Mammary epithelial cell (primary cell): ENCODE data around the gene PRICKLE2.

Source experiments
- EZH2 ChIP-seq: IDR thresholded peaks from 2 replicates; pipeline ENCODE4 v1.6.1; 2012; ENCODE audit warnings: low read length, inconsistent platforms, borderline replicate concordance
- TF ChIP-seq, protein P1 (sequence below), 2 donors: IDR thresholded peaks in 1 of 2; conservative IDR thresholded peaks in 1 of 2; 2 replicates each; pipeline ENCODE4 v1.5.1; 2011 to 2012; ENCODE audit warnings: inconsistent platforms in 2 of 2, low read length in 2 of 2, mild to moderate bottlenecking in 2 of 2, control low read depth in 1 of 2, low read depth in 1 of 2; ENCODE audit not compliant: insufficient read depth in 1 of 2; ENCODE audit errors: extremely low read depth in 1 of 2

DNA sequence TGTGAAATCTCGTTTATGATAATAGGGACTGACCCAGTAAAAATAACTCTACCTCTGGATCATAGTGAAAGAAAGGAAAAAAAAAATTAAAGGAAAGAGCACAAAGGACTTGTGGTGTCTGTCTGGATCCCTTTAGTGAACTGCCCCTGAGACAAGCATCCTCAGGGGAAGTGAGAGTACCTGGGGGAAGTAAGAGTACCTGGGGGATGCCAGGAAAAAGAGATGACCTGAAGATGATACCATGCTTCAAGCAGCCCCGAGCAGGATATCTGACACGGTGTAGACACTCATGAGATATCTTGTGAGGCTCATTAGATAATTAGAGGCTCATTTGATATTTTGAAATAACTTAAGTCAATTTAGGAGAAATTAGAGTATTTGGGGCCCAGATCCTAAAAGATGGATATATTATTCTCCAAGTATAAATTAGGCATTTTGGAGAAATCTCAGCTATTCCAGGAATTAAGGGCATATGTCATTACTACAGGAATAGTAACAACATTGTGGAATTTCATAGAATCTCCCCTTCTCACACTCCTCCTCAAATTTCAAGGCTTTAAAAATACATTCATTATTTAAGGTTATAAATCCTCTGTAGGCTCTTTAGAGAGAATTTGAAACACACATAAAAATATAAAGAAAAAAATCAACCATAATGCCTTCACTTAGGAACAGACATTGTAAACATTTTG, 165.6 kb downstream of the PRICKLE2 start:
- TF ChIP-seq EZH2, result no peak
- TF ChIP-seq, protein P1, sequence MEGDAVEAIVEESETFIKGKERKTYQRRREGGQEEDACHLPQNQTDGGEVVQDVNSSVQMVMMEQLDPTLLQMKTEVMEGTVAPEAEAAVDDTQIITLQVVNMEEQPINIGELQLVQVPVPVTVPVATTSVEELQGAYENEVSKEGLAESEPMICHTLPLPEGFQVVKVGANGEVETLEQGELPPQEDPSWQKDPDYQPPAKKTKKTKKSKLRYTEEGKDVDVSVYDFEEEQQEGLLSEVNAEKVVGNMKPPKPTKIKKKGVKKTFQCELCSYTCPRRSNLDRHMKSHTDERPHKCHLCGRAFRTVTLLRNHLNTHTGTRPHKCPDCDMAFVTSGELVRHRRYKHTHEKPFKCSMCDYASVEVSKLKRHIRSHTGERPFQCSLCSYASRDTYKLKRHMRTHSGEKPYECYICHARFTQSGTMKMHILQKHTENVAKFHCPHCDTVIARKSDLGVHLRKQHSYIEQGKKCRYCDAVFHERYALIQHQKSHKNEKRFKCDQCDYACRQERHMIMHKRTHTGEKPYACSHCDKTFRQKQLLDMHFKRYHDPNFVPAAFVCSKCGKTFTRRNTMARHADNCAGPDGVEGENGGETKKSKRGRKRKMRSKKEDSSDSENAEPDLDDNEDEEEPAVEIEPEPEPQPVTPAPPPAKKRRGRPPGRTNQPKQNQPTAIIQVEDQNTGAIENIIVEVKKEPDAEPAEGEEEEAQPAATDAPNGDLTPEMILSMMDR (conservative IDR thresholded peaks at IDR 0.05 in 1 of 2, IDR thresholded peaks at IDR 0.05 in 1 of 2; ENCODE audit: extremely low read depth in 1 of 2, insufficient read depth in 1 of 2, low read depth in 1 of 2, low read length in 2 of 2), result no peak
